GM18909 (cell line): ENCODE data around the gene CAPN5.

Experiments used
- ATAC-seq: cut with Tn5 transposase; IDR thresholded peaks from one replicate; pipeline ENCODE4 v1.9.1; 2021; ENCODE audit warnings: mild to moderate bottlenecking; ENCODE audit not compliant: unreplicated experiment, poor library complexity

Gene CAPN5

DNA sequence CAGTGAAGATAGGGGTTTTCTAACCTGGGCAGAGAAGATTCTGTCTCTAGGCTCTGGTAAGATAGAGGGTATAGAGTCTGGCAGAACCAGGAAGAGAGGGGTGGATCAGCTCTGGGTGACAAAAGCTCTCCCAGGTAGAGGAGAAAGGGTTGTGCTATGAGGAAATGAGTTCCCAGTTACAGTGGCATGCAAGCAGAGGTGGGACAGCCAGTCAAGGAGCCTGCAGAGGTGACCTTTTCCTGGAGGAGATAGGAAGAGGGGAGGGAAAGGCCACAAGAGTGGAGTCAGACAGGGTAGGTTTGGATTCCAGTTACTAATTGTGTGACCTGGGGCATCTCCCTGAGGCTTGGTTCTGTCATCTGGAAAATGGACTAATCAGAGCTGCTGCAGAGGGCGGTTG is 3.4 kb upstream of the CAPN5 start:
- no peak for ATAC-seq

DNA sequence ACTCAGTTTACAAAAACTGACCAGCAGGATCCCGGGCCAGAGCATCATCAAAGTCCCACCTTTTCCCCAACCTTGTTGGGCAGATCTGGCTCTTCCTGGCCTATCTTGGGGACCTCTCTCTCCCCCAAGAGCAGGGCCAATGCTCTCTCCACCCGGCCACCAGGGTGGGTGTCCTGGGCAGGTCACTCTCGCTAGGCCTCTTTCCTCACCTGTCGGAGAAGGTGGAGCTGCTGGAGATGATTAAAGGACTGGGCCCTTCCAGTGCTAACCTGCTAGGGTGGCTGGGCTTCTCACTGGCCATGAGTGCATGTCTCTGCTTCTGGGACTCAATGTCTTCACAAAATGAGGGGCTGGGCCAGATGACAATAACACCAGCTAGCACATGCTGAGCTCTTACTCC is 2.9 kb upstream of the CAPN5 start:
- no peak for ATAC-seq

DNA sequence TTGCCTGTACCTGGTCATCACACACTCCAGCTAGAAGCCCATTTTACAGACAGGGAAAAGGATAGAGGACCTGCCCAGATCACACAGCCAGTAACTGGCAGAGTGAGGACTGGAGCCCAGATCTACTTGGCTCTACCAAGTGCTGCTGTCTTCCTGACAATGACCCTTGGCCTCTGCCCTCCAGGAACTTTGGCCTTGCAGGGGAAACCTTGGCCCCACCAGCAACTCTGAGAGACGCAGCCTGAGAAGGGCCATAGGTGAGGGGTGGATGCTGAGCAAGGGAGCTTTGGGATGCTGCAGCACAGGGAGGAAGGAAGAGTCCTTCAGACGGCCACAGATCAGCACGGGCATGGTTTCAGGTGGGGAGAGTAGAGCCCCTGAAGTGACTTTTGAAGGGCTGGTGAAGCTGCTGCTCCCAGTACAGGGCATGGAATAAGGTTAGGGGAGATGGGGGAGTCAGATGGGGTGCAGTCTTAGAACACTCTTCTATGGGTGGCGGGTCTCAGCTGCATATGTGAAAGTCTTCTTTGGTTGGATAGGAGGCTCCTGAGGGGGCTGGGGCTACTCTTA is 2.0 kb upstream of the CAPN5 start:
- ATAC-seq: no peak

DNA sequence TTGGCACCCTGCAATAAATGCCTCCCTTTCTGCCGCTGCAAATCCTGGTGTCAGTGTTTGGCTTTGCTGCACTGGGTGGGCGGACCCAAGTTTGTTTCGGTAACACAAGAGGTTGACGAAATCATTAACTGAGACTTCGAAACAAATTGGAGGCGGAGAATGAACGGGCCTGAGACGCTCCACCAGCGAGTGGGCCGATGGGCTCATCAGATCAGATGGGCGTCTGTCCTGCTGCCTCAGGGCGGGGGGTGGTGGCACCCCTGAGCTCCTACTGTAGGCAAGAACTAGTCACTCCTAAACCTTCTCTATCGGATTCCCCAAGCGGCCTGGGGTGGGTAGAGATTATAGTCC is 918 bp upstream of the CAPN5 start:
- no peak for ATAC-seq

DNA sequence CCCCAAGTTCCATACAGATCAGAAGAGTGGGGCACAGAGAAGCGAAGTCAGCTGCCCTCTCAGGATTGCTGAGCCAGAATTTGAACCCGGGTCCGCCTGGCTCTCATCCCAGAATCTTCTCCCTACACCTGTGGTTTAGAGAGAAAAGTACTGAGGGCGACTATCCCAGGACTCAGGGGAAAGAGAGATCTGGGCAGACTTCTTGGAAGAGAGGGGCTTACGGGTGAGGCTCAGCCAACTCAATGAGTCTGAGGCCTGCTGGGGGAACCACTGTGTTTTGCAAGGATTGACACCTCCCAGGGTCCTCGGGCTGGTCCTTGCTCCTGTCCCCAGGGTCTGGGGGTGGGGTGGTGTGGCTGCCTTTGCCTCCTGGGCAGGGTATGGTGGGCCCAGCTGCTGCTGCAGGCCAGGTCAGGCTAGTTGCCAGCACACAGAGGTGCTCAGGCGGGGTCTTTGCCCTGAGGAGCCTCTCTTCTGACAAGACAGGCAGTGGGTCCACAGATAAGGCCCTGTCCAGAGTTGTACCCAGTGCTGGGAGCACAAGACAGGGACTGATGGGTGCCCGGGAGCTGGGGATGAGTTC is 1.2 kb downstream of the CAPN5 start:
- no peak for ATAC-seq

DNA sequence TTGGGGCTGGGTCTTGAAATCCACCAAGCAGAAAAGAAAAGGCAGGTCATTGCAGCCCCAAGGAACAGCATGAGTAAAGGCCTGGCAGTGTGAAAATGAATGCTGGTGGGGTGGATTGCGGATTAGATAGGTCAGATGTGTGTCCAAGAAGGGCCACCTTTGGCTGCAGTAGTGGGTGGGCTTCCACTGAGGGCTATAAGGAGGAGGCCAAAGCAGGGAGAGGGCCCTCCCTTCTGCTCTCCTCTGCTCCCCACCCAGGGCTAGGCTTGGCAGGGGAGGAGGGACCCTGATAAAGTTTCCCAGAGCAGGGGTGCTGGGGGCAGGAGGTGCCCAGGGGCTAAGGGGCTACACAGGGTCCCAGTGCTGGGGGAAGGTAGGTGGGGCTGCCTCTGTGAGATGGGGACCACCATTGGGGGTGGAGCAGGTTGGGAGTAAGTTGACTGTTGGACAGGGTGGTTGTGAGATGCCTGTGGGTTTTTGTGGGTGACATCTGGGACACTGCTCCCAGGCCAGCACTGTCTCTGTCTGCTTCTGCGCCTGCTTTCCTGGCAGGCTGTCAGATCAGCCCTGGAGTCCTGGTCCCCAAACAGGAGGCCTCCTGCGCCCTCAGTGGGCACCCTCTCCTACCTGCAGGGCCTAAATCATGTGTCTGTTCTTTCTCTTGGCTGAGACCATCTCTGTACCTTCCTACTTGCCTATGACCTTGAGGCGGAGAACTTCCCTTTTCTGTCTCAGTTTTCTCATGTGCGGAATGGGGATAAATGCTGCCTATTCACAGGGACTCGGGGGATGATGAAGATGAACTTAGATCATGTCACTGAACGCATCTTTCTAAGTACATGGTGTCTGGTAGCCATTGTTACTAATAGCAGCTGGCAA is 1.9 kb downstream of the CAPN5 start:
- no peak for ATAC-seq

DNA sequence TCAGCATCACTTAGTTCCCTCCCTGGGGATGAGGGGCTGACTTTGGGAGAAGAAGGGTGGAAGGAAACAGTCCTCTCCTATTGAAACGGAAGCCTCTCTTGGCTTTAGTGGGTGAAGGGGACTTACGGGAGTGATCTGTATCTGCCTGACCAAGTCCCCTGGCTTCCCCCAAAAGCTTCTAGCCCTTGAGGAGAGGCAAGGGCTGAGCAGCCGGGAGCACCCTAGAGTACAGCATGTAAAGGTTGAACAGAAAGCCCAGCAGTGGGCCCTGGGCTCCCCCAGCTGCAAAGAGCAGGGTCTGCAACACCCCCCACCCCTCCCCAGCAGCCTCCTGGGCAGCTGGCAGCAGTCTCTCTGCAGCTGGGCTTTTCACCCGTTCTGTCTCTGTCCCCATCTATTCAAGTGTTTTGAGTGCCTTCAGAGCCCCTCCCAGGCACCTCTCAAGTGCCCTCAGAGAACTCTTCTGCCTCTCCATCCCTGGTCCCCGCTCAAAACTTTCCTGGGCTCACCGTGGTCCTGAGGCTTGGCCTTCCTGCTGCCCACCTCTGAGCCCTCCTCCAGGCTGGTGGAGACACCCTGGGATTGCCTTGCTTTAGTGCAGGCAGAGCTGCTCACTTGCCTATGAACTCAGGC is 2.7 kb downstream of the CAPN5 start:
- no peak for ATAC-seq

DNA sequence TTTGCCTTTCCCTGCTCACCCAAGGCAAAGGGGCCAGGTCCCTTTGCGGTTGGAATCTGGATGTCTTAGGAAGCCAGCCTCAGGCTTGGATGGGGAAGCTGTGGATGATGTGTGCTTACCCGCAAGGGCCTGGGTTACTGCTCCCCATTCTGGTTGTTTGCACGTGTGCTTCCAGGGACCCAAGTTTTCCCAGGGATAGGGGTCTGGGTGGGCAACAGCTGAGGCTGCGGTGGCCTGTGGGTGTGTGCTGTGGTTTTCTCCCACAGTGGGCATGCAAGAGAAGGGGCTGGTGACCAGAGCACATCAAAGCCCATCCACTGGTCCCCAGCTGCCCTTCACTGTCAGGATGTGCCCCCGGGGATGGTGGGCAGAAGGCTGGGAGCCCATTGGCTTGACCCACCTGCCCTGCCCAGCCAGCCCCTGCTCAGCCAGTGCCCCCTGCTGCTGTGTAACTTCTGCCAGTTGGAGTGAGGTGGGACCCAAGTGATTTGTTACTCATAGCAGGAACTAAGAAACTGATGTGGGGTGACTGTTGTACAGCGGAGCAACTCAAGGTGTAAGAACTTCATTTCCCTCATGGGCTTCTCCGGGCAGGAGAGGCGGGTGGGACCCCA is 3.3 kb downstream of the CAPN5 start:
- ATAC-seq: no peak

DNA sequence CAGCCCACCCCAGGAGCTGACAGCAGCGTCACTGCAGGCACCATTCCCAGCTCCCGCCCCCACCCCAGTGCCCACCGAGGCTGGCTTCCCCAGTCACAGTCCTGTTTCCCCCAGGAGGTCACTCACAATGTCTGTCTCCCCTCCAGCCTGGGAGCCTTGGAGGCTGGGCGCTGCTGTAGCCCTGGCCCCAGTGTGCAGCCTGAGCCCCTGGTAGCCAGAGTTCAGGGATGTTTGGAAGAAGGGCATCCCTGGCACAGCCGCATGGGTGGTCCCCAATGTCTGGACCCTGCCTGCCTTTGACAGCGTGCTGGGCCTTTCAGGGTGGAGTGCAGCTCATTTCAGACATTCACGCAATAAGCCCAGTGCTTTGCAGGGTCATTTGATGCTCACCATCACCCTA is 4.3 kb downstream of the CAPN5 start:
- ATAC-seq: no peak

DNA sequence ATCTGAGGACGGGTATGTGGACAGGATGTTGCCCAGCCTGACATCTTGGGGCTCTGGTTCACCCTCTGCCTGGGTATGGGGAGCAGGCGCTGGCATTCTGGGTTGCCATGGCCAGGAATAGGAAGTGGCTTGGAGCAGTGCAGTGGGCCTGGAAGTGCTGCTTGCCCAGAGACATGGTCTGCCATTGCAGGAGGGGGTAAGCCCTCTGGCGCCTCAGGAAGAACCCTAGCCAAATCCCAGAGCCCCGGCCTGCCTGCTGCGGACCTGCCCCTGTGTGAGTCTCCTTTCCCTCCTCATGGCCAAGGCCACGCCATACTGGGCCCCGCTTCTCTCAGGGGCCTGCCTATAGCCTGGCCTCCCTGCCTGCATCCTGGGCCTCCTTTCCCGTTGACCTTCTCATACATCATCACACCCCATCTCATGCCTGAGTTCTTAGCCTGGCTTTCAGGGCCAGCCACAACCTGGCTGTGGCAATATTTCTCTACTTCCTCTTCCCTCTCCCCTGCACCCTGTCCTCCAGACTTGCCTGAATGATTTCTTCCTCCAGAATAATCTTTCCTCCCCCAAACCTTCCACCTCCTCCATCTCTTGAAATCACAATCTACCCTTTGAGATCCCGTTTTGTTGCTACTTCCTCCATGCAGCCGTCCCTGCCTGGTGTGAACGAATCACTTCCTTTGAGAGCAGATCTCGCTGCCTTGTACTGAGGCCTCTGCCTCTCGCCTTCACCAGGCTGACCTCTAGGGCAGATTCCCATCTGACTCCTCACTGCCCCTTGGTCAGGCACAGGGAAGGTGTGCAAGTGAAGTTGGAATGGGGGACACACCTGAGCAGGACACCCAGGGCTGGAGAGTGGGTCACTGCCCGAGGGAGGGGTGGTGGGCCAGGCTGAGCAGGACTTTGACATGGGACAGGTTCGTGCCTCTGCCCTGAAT is 5.2 kb downstream of the CAPN5 start:
- ATAC-seq: no peak

DNA sequence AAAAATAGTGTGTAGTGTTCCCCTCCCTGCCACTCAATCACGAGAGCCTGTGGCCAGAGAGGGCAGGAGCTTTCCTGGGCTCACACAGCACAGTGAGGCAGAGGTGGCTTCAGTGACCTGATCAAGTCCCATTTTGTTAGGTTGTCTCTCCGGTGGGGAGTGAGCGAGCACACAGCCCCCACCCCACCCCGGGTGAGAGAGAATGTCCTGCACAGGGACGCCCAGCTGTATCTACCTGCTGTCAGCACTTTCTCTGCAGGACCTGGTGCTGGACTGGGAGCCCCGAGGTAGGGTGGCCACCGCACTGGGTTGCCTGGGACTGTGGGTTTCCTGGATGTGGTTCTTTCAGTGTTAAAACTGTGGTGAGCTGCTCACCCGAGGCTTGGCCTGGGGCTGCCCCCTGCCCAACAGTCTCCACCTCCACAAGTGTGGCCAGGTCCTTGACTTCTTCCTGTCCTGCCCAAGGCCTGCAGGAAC is 6.1 kb downstream of the CAPN5 start:
- ATAC-seq: no peak

DNA sequence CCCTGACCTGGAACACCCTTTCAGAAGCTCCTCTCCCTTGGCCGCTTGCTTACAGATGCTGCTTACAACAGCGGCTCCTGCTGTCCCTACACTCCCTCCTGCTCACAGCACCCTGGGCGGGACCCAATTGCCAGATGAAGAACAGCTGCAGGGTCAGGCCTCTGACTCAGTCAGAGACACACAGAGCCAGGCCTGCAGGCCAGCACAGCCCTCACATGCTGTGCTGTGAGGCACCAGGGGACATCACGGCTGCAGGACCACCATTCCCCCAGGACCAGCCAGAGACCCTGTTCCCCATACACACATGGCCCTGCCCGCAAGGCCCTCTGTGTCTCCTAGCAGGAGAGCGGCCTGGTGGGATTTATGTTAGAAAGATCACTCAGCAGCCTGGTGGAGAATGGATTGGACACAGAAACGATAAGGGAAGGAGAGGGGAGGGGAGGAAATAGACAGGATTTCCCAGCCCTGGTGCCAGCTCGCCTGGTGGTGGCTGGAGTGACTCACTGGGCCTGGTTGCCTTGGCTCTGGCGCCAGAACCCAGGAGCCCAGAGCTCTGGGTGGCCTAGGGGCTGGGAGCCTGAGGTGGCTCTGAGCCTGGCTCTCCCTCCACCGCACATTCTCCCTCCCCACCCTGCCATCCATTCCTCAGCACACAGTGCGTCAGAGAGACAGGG is 6.7 kb downstream of the CAPN5 start:
- no peak for ATAC-seq

DNA sequence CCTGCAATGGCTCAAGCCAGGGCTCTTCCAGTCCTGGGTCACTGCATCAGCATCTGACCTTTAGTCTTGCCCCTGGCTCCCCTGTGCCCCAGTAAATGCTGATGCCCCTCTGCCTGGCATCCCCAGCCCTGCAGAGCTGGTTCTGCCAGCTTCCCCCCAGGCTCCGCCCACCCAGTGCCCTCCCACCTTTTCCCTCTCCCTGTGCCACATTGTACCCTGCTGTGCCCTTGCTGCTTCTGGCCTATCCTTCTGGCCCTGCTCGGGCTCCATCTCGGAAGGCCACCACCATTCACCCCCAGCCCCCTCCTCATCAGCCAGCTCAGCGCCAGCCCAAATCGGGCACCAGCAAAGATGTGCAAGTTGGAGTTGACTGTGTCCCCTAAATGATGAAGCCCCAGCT is 7.4 kb downstream of the CAPN5 start:
- no peak for ATAC-seq

DNA sequence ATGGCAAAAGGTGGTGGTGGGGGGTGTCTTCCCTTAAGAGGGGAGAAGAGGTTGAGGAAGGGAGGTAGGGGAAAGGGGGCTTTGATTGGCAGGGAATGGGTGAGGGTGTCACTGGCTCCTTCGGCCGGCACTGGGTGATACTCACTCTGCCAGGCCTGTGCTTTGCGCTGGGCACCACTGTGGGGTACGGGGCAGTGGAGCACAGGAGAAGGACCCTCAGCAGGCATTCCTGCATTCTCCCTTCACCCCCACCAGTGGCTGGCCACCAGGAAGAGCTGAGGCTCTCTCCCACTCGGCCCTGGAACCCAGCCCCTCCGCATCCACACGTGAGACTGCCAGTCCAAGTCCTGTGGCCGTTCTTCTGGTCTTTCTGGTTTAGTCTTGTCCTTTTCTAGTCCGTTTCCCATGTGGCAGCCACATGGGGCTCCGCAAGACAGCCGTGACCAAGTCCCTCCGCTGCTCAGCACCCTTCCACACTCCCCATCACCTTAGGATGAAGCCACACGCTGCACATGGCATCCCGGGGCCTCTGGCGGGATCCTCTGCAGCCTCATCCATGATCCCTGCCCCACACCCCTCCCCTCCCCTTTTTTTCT is 8.0 kb downstream of the CAPN5 start:
- no peak for ATAC-seq

DNA sequence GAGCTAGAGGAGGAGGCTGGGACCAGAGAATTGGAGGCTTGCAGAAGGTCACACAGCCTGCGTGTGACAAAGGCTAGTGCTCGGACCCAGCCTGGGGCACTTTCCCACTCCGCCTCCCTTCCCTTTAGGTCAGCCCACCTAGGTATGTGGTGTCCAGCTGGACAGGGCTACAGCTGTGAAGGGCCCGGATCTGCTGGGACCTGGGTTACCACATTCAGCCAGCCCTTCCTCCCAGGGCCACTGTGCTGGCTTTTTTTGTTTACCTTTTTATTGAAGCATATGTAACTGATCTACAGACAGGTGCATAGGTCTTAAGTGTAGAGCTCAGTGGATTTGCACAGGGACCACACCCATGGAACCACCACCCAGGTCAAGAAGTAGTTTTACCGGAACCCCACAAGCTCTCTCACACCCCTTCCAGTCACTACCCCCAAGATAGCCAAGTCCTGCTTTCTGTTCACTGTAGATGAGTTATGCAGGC is 8.7 kb downstream of the CAPN5 start:
- no peak for ATAC-seq

DNA sequence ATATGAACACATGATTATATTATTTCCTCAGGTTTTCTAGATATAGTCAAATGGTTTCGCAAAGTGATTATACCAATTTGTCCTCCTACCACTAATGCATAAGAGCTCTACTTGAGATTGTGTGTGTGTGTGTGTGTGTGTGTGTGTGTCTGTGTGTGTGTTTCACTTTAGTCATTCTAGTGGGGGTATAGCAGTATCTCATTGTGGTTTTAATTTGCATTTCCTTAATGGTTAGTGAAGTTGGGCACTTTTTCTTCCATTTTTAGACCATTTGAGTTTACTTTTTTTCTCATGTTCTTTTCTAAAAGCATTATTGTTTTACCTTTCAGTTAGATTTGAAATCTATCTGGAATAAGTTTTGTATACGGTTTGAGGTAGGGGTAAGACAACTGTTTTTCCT is 12.9 kb downstream of the CAPN5 start:
- ATAC-seq: no peak

DNA sequence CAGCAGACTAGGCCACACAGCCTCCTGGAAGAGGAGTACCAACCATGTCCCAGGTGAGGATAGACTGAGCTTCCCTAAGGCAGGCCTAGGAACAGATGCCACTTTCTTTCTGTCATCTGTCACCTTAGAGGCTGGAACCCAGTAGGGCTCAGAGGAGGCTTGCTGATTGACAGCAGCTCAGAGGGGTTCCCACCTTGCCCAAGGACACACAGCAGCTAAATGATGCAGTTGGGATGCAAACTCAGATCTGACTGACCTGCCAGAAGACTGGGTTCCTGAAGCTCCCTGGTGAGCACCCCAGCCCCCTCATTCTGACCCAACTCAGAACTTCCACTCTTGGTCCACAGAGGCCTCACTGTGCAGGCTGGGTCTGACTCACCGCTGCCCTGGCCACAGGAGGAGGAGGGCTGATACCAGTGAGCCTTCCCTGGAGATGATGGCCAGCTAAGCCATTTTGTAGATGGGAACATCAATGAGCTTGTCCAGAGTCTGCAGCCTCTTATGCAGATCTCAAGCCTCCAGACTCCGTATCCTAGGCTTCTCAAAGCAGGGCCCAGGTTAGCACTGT is 14.0 kb downstream of the CAPN5 start:
- ATAC-seq: no peak

DNA sequence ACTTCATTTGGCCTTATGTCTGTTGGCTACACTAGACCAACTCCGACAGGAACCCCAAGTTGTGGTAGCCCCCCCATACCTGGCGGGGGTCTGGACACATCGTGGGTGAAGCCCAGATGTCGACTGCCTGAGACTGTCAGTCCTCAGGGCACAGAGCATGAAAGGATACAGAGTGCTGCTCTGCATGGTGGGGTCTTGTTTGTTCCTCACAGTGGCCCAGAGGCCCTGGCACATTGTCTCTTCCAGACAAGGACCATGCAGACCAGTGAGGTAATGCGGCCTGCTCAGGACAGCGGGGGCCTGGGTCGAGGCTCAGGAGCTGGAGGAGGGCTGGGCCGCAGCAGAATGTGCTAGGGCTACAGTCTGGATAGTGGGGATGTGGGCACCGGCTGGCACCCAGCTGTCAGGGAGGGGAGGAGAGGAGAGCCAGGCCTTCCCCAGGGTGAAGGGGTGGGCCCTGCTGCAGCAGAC is 14.6 kb downstream of the CAPN5 start:
- ATAC-seq: no peak
